ENCODE data around the gene KRTAP12-1.
"Not testable (repeated sequence)": the region's sequence is repeated elsewhere in the genome, so short reads cannot be mapped to it uniquely, and the experiment has no call there.

KRTAP12-1 gene

GRCh38 chr21:44664691-44665090, 17.3 kb downstream of the KRTAP12-1 start:
- no peak for DNase-seq

- not testable (repeated sequence) for DNase-seq
Observed at GRCh38 chr21:44661567-44661966, 20.4 kb downstream of the KRTAP12-1 start.

DNA sequence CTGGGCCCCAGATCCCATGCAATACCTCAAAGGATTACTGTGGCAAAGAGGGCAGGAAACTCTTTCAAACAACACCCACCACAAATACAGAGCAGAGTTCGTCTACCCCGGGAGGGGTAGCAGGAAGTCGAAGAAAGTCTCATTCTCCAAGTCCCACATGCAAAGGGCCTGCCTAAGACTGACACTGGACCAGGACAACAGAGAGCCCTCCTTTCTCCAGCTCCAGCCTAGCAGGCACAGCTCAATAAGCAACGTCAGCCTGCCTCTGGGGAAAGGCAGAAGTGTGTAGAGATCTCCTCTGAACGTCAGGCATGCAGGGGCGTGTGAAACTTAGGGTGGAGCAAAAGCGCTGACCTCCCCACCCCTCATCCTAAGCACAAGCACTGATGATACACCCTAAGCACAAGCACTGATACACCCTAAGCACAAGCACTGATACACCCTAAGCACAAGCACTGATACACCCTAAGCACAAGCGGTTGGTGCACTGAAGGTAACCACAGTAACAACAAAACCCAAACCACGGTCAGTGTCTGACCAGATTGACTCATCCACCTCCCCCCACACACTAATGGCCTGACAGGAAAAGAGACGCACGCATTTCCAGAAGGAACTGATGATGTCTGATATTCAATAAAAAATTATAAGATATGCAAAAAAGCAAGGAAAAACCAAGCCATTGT, 22.9 kb downstream of the KRTAP12-1 start:
- DNase-seq = no peak

DNA sequence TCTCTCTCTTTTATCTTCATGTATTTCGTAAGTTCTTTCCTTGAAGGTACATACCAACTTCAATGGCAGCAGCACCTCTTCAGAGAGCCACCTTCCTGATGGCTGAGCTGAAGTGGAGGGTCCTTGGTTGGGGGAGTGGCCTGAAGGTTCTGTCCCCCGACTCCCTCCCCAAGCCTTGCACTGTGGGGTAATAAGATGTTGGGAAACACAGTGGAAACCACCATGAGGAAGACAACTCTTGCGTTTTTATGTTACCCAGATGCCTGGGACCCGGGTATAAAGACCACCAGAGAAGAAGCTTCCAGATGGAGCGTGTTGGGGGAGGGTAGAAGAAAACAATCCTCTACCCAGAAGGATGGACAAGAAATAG, 23.4 kb downstream of the KRTAP12-1 start:
- DNase-seq = no peak

DNA sequence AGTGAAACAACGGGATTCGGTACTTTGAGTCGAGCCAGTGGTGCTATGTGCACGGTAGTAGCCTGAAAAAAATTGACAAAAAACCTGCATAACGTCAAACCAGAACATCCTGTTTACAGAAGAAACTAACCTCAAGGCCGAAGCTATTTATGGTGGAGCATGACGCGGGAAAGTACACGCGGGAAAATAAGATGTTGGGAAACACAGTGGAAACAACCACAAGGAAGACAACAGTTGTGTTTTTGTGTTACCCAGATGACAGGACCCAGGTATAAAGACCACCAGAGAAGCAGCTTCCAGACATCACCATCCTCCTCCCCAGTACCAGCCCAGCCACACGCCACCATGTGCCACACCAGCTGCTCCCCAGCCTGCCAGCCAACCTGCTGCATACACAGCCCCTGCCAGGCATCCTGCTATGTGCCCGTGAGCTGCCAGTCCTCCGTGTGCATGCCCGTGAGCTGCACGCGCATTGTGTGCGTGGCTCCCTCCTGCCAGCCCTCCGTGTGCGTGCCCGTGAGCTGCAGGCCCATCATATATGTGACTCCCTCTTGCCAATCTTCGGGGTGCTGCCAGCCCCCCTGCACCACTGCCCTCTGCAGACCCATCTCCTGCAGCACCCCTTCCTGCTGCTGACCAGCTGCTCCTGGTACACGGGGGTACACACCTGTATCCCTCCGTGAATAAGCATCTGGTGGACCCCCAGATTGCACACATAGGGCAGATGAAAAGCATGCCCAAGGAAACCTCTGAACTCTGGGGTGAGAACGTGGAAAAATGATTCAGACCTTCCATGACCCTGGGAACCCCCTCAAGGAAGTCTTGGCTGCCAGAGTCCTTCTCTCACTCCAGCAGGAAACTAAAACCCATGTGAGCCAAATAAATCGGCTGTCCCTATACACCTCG, 24.1 kb downstream of the KRTAP12-1 start, which contains the start of gene KRTAP12-3:
TSS of gene KRTAP12-3 (plus strand) at position 298 of the 906 bp plus-strand sequence. CDS start at position 346, 48 bp downstream.
- no peak for DNase-seq

- no peak for DNase-seq
Observed at GRCh38 chr21:44656868-44657267, 25.1 kb downstream of the KRTAP12-1 start.

DNA sequence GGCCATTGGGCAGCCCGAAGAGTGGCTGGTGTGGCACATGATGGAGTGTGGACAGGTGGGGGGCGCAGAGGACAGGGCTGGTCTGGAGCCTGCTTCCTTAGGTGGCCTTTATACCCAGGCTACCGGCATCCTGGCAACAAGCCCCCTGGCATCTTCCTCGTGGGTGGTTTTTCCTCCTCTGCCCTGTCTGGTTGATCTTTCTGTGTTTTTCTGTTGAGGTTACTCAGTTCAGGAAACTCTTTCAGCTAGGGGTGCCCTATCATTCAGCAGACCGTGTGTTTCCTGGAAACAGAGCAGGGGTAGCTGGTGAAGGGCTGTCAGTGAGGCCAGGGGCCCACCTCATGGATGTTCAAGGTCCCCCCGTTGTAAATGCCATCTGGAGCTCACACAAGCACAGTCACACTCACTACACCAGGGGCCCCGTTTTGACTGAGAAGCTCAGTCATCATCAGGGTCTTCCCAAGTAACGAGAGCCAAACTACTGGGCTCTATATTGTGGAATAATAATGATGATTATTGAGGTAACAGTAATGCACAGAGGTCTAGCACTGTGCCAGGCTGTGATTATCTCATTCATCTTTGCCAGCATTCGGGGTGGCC, 27.3 kb downstream of the KRTAP12-1 start, which contains the start of gene KRTAP12-4:
TSS of gene KRTAP12-4 (minus strand) at position 84 of the 600 bp plus-strand sequence. CDS start at position 39, 45 bp downstream.
- no peak for DNase-seq

- no peak for DNase-seq
Observed at GRCh38 chr21:44653656-44654575, 28.0 kb downstream of the KRTAP12-1 start.

- no peak for DNase-seq
Observed at GRCh38 chr21:44653123-44653522, 28.8 kb downstream of the KRTAP12-1 start.

DNA sequence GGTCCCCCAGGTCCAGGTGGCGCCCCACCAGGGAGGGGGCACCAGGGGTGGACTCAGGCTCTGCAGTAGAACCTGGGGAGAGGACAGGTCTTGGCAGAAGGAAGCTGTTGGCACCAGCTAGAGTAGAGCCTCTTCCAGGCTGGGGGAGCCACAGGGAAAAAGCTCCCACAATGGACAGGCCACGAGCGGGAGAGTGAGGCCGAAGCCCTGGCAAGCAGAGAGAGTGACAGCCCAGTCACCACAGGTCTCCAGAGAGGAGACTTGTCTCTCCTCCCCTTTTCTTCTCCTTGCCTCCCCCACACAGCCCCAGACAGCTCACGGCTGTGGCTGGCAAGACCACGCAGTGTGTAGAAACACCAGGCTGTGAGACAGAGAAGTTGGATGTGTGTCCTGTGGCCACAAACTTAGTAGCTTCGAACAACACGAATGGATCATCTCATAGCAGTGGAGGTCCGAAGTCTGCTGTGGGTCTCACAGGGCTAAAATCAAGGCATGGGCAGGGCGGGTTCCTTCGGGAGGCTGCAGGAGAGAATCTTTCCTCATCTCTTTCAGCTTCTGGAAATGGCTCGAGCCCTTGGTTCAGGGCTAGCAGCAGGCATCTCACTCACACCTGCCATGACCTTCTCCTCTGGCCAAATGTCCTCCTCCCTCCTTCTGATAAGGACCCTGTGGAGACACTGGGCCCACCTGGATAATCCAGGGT, 30.8 kb downstream of the KRTAP12-1 start:
- no peak for DNase-seq

- DNase-seq = no peak
Observed at GRCh38 chr21:44650265-44650972, 31.5 kb downstream of the KRTAP12-1 start.

- no peak for DNase-seq
Observed at GRCh38 chr21:44649521-44650100, 32.4 kb downstream of the KRTAP12-1 start.

DNA sequence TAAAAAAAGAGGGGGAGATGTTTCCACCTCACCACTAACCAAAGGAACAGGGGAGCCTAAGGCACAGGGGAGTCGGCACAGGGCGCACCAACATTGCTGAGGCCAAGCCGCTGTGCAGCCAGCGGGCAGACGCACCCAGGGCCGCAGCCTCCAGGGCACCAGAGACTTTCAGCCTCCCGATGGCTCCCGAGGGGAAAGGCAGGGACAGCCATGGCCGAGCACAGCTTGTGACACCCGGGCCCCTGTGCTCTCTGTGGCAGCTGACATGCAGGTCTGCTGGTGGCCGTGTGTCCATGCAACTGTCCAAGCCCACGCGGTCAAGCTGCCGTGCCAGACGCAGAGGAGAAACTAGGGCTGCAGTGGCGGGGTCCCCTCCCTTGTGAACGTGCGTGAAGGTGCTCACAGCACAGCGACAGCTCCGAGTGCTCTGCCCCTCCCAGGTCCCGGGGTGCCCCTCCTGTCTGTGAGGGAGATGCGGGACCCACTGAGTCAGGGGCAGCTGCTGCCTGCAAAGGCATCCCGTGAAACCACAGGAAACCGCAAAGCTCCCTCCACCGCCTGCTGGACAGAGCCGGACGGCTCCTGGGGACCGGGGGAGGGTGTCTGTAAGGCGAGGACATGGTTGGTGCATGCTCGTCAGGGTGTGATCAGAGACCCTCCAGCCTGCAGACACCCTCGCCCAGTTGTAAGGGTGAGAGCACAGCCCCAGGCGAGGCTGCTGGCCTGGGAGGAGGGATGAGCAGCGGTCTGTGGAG, 33.2 kb downstream of the KRTAP12-1 start:
- DNase-seq = no peak

GRCh38 chr21:44647222-44647552, 34.8 kb downstream of the KRTAP12-1 start:
- no peak for DNase-seq

DNA sequence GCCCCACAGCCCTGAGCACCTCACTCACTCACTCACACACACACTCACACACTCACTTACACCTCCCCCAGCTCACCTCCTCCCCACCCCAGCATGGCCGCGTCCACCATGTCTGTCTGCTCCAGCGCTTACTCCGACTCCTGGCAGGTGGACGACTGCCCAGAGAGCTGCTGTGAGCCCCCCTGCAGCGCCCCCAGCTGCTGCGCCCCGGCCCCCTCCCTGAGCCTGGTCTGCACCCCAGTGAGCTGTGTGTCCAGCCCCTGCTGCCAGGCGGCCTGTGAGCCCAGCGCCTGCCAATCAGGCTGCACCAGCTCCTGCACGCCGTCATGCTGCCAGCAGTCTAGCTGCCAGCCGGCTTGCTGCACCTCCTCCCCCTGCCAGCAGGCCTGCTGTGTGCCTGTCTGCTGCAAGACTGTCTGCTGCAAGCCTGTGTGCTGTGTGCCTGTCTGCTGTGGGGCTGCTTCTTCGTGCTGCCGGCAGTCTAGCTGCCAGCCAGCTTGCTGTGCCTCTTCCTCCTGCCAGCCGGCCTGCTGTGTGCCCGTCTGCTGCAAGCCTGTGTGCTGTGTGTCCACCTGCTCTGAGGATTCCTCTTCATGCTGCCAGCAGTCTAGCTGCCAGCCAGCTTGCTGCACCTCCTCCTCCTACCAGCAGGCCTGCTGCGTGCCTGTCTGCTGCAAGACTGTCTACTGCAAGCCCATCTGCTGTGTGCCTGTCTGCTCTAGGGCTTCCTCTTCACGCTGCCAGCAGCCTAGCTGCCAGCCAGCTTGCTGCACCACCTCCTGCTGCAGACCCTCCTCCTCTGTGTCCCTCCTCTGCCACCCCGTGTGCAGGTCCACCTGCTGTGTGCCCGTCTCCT, 35.4 kb downstream of the KRTAP12-1 start, which contains the start of gene KRTAP10-11:
TSS of gene KRTAP10-11 (plus strand) at position 49 of the 856 bp plus-strand sequence. CDS start at position 94, 45 bp downstream.
- DNase-seq = not testable (repeated sequence)

DNA sequence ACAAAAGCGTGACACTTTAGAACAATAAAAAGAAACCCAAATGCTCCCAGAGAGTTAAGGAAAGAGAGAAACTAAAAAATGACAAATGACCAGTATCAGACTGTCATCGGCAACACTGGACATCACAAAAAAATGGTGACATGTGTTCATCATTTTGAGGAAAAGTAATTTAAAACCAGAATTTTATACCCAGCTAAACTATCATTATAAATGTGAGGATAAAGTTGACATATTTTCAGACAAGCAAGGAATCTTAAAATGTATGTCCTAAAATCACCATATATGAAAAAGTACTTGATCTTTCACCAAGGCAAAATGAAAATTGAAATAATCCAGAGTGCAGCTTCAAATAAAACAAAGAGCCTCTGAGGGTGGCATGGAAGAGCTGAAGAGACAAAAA, 37.1 kb downstream of the KRTAP12-1 start:
- DNase-seq = no peak

DNA sequence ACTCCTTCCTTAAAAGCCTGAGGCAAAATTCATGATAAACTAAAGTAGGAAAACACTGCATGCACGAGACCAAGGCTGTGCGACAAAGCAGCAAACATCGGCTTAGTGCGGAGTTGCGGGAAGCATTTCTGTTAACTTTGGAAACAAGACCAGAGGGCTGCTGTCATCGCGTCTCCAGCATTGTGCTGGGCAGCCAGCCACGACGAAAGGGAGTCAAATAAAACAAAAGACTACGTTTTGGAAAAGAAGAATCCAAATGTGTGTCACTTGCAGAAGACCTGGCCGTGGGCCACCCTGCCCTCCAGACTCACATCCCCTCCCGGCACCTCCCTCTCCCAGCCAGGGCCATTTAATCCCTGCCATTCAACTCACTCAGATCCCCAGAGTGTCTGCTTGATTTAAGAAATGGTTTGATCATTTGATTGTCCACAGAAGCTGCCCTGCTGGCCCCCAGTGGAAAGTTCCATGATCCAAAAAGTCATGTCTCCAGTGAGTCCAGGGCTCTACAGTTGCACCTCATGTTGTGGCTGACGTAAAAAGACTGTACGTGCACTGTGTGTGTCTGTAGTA, 38.1 kb downstream of the KRTAP12-1 start:
- DNase-seq = no peak

DNA sequence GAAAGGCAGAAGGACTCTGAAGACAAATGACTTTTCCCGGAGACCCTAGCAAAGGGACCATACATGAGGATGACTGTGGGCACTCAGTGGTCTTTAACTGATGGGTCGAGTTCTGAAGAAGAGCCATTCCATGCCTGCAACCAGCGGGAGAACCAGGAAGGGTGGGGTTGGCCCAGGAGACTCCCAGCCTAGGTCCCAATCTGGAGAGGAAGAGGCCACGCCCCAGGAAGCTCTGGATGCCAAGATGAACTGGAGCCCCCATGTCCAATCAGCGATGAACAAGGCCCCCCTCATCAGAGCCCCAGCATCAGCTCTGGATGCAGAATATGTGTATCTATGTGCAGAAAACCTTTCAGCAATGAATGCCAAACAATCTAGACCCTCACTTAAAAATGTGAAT, 41.2 kb downstream of the KRTAP12-1 start:
- no peak for DNase-seq

DNA sequence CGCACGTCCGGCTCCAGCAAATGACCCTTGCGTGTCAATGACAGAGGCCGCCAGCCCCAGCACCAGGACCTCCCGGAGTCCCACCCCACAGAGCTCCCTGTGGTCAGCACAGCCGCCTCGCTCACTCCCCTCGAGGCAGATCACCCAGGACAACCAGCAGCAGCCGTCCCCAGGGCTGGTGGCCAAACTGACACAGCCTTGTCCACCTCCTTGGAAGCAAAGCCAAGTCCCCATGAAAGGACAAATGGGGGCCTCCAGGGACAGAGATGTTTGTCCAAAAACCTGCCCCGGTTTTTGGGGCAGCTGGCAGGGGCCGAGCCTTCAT, 42.7 kb downstream of the KRTAP12-1 start:
- DNase-seq = no peak
